ENCODE measurements around the gene FKBP2. TPM values are rescaled to one million over a fixed set of nuclear protein-coding genes. Genes with fewer than 3 reads are reported as not detected.

FKBP2 gene
- total RNA-seq, 1 experiment from 2014 or later: 87.4 TPM

DNA sequence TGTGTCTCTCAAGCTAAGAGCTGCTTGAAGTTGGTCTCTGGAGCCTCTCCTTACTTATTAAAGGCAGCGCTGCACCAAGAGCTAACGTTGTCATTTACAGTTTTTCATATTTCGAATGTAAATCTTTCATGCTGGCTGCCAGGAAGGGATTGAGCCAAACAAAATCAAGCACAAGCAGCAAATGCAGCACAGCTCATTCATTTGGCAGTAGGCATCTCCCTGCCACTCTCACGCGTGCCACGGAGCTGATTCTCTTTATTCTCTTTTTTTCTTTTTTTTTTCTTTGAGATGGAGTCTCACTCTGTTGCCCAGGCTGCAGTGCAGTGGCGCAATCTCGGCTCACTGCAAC is 8.0 kb upstream of the FKBP2 start:
- no TSS peak for BruUV-seq (replicated peaks)
- peaks cover 15% of the 10 kb centered on the region for H3K4me1 Mint-ChIP-seq (ENCODE audit: low read depth, unreplicated experiment)
- CTCF ChIA-PET: no interaction called here
- intact Hi-C loops (cut with micrococcal nuclease; ENCODE audit: unreplicated experiment): no loop called here
- no peaks in the 10 kb centered on the region for H3K27me3 Mint-ChIP-seq (ENCODE audit: unreplicated experiment)
- H3K4me3 Mint-ChIP-seq (ENCODE audit: low read depth, unreplicated experiment): peak overlapping the region; percentile 82
- H3K27ac Mint-ChIP-seq (ENCODE audit: unreplicated experiment): peak overlapping the region; percentile 69
- DNase-seq: no peak
- H3K36me3 Mint-ChIP-seq (ENCODE audit: insufficient read depth, unreplicated experiment): peaks cover 81% of the 10 kb centered on the region
- H3K9me3 Mint-ChIP-seq (ENCODE audit: low read depth, unreplicated experiment): no peaks in the 10 kb centered on the region
- TF ChIP-seq, protein P1, sequence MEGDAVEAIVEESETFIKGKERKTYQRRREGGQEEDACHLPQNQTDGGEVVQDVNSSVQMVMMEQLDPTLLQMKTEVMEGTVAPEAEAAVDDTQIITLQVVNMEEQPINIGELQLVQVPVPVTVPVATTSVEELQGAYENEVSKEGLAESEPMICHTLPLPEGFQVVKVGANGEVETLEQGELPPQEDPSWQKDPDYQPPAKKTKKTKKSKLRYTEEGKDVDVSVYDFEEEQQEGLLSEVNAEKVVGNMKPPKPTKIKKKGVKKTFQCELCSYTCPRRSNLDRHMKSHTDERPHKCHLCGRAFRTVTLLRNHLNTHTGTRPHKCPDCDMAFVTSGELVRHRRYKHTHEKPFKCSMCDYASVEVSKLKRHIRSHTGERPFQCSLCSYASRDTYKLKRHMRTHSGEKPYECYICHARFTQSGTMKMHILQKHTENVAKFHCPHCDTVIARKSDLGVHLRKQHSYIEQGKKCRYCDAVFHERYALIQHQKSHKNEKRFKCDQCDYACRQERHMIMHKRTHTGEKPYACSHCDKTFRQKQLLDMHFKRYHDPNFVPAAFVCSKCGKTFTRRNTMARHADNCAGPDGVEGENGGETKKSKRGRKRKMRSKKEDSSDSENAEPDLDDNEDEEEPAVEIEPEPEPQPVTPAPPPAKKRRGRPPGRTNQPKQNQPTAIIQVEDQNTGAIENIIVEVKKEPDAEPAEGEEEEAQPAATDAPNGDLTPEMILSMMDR (IDR thresholded peaks at IDR 0.05; ENCODE audit: unreplicated experiment): no peak

DNA sequence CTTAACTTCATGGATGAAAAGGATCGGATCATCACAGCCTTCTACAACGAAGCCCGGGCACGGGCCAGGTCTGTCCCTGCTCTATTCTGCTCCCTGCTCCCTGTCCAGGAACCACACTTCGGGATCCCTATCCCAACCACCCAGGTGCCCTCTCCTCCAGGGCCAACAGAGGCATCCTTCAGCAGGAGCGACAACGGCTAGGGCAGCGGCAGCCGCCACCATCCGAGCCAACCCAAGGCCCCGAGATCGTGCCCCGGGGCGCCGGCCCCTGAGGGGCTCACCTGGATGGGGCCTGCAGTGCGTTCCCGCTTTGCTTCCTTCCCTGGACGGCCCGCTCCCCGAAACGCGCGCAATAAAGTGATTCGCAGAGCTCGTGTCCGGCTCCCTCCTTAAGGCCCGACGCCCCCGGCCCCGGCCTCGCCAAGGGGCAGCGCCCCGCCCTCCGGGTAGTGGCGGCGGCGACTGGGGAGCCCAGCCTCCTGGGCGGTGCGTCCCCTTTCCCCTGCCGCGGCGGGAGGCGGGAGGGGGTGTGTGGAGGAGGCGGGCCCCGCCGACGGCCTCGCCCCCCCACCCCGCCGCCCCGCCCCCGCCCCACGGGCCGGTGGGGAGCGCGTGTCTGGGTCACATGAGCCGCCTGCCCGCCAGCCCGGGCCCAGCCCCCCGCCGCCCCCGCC is 6.8 kb upstream of the FKBP2 start, which contains the start of gene VEGFB:
VEGFB (plus strand) TSS at position 672 of the 674 bp plus-strand sequence. CDS start 250 bp downstream, outside the sequence.
- Mint-ChIP-seq H3K9me3 (ENCODE audit: low read depth, unreplicated experiment) (no peaks in the 10 kb centered on the region), H3K4me1 (ENCODE audit: low read depth, unreplicated experiment) (peaks cover 15% of the 10 kb centered on the region), H3K4me3 (ENCODE audit: low read depth, unreplicated experiment) (peak within 1 kb of the TSS; percentile 82), H3K27me3 (ENCODE audit: unreplicated experiment) (no peaks in the 10 kb centered on the region), H3K36me3 (ENCODE audit: insufficient read depth, unreplicated experiment) (peaks cover 86% of the 10 kb centered on the region), H3K27ac (ENCODE audit: unreplicated experiment) (peak within 1 kb of the TSS; percentile 69)
- TF ChIP-seq, protein P1 (IDR thresholded peaks at IDR 0.05; ENCODE audit: unreplicated experiment): no peak
- CTCF ChIA-PET: no interaction called here
- BruUV-seq (replicated peaks): TSS peak; percentile 37
- intact Hi-C loops (cut with micrococcal nuclease; ENCODE audit: unreplicated experiment): no loop called here
- DNase-seq: peak; percentile 79

DNA sequence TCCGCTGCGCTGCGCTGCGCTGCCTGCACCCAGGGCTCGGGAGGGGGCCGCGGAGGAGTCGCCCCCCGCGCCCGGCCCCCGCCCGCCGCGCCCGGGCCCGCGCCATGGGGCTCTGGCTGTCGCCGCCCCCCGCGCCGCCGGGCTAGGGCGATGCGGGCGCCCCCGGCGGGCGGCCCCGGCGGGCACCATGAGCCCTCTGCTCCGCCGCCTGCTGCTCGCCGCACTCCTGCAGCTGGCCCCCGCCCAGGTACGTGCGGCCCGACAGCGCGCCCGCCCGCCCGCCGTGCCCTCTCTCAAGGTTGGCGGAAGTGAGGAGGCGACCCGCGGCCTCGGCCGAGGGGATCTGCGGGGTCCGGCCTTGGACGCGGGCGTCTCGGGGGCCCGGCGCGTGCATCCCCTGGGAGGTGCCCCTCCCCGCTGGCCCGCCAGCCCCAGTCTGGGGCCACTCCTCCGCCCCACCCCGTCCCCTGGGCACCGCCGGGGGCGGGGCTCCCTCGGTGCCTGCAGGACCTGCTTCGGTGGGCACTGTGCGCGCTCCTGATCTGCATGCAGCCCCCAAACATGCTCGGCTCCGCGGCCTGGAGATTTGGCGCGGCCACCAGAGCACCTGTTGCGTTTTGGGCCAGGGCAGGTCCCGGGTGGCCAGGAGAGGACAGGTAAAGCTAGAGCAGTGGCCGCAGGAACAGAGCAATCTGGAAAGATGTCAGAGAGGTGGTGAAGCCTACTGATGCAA is 6.1 kb upstream of the FKBP2 start:
- H3K4me3 Mint-ChIP-seq (ENCODE audit: low read depth, unreplicated experiment): peak overlapping the region; percentile 82
- BruUV-seq (replicated peaks): no TSS peak
- CTCF ChIA-PET: no interaction called here
- intact Hi-C loops (cut with micrococcal nuclease; ENCODE audit: unreplicated experiment): no loop called here
- peaks cover 18% of the 10 kb centered on the region for H3K4me1 Mint-ChIP-seq (ENCODE audit: low read depth, unreplicated experiment)
- H3K27me3 Mint-ChIP-seq (ENCODE audit: unreplicated experiment): no peaks in the 10 kb centered on the region
- no peaks in the 10 kb centered on the region for H3K9me3 Mint-ChIP-seq (ENCODE audit: low read depth, unreplicated experiment)
- peaks cover 86% of the 10 kb centered on the region for H3K36me3 Mint-ChIP-seq (ENCODE audit: insufficient read depth, unreplicated experiment)
- TF ChIP-seq, protein P1 (IDR thresholded peaks at IDR 0.05; ENCODE audit: unreplicated experiment): no peak
- peak; percentile 67 for DNase-seq
- no peak overlapping the region for H3K27ac Mint-ChIP-seq (ENCODE audit: unreplicated experiment)

DNA sequence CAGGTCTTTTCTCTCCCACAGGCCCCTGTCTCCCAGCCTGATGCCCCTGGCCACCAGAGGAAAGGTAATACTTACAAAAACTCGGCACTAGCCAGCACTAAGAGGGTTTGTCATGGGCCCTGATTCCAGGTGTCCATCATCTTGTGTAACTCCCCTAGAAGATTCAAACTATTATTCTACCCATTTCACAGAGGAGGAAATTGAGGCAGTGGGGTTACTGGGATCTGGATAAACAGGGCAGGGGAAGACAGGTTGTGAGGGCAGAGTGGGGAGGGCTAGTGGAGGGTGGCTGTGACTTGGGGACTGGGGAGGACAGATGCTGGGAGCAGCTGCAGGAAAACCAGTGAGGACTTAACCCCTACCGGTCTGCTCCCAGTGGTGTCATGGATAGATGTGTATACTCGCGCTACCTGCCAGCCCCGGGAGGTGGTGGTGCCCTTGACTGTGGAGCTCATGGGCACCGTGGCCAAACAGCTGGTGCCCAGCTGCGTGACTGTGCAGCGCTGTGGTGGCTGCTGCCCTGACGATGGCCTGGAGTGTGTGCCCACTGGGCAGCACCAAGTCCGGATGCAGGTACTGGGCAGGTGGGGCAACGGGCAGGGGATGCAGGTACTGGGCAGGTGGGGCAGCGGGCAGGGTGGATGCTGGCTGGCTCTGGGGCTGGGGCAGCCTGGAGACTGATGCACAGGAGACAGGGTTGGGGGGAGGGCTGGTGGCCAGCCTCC is 5.3 kb upstream of the FKBP2 start:
- Mint-ChIP-seq H3K4me3 (ENCODE audit: low read depth, unreplicated experiment) (peak overlapping the region; percentile 82), H3K9me3 (ENCODE audit: low read depth, unreplicated experiment) (no peaks in the 10 kb centered on the region), H3K4me1 (ENCODE audit: low read depth, unreplicated experiment) (peaks cover 25% of the 10 kb centered on the region), H3K36me3 (ENCODE audit: insufficient read depth, unreplicated experiment) (peaks cover 86% of the 10 kb centered on the region), H3K27ac (ENCODE audit: unreplicated experiment) (no peak overlapping the region), H3K27me3 (ENCODE audit: unreplicated experiment) (no peaks in the 10 kb centered on the region)
- BruUV-seq (replicated peaks): no TSS peak
- no peak for DNase-seq
- intact Hi-C loops (cut with micrococcal nuclease; ENCODE audit: unreplicated experiment): loop anchor here (2.0 kb wide), 1 partner anchor 51 kb away; no protein-coding TSS in a partner anchor
- CTCF ChIA-PET: no interaction called here
- TF ChIP-seq, protein P1 (IDR thresholded peaks at IDR 0.05; ENCODE audit: unreplicated experiment): no peak

Data from Calu3 (cell line).